Body of pancreas (tissue), 4 donors: ENCODE data around the gene CMIP. TPM values are rescaled to one million over a fixed set of nuclear protein-coding genes. Genes with fewer than 3 reads are reported as not detected.

Source experiments
- ATAC-seq: fragments of 150-250 bp; one replicate; pipeline ENCODE4 v1.9.1; 2016
- DNase-seq, 4 donors: peaks; one replicate each; pipeline ENCODE4 v3.0.0-alpha.2; 2019
- H3K27ac ChIP-seq, 4 donors: fragments of 200-600 bp; sonication (generic); 1 replicate in 3 of 4; 2 replicates in 1 of 4; pipeline versions ENCODE4 v1.5.1 to v1.6.1; 2016 to 2019; ENCODE audit warnings: mild to moderate bottlenecking in 1 of 4, mixed read lengths in 1 of 4, moderate library complexity in 1 of 4
- H3K27me3 ChIP-seq, 2 donors: fragments of 200-600 bp; sonication (generic); one replicate each; pipeline ENCODE4 v1.6.0; 2016; ENCODE audit warnings: mild to moderate bottlenecking in 1 of 2
- H3K36me3 ChIP-seq, 2 donors: fragments of 200-600 bp; sonication (generic); replicated peaks in 1 of 2; 2 replicates each; pipeline ENCODE4 v1.5.1; 2016; ENCODE audit warnings: low read depth in 2 of 2; ENCODE audit not compliant: insufficient read depth in 1 of 2
- H3K4me1 ChIP-seq: fragments of 200-600 bp; sonication (generic); one replicate; pipeline ENCODE4 v1.6.0; 2016
- H3K4me3 ChIP-seq, 2 donors: fragments of 200-600 bp; sonication (generic); 1 replicate in 1 of 2; 2 replicates in 1 of 2; pipeline ENCODE4 v1.5.1; 2016 to 2019
- H3K9me3 ChIP-seq, 3 donors: fragments of 200-600 bp; sonication (generic); 1 replicate in 2 of 3; 2 replicates in 1 of 3; pipeline ENCODE4 v1.5.1; 2016
- CTCF ChIP-seq, 7 experiments: fragments of 450-650 bp in 4 of 7; fragments of 200-600 bp in 3 of 7; sonication (generic) in 3 of 7; IDR thresholded peaks; one replicate each; pipeline ENCODE4 v1.5.1; 2016 to 2019; ENCODE audit warnings: antibody characterized with exemption in 7 of 7
- POLR2A ChIP-seq, 3 donors: fragments of 450-650 bp; IDR thresholded peaks; one replicate each; pipeline ENCODE4 v1.6.1; 2016; ENCODE audit warnings: antibody characterized with exemption in 3 of 3, mild to moderate bottlenecking in 2 of 3
- WGBS, 2 donors: methylation state at CpG; one replicate each; pipeline ENCODE4 v1.1.5; 2017; 5-methylcytosine and 5-hydroxymethylcytosine counted together
- intact Hi-C: fragments of 100-400 bp; cut with DNase I; formaldehyde crosslinking; loops from one replicate; pipeline ENCODE4 v1.15.1; 2023
- total RNA-seq, 2 donors: library from RNA; depleted of rRNA; stranded (reverse); fragments of >200 nt; gene quantifications; one replicate each; pipeline ENCODE4 v1.1.0, GENCODE V29; 2016

CMIP gene
- total RNA-seq, 2 donors from 2014 or later: 18.7 to 18.8 TPM

GRCh38 chr16:81618661-81619060 is 174.1 kb downstream of the CMIP start:
- no peaks in the 10 kb centered on the region for H3K36me3 ChIP-seq
- WGBS, 2 donors: 62 to 72% methylated on average over 9 to 11 of the region's 11 CpGs
- peak; percentile 34 for ATAC-seq
- no peaks in the 10 kb centered on the region for H3K27me3 ChIP-seq
- intact Hi-C loops: no loop called here
- DNase-seq: peak in 3 of 4 donors; percentile 44 to 66 (median 55)
- no peaks in the 10 kb centered on the region for H3K9me3 ChIP-seq
- no peak overlapping the region for H3K4me3 ChIP-seq
- H3K4me1 ChIP-seq: no peaks in the 10 kb centered on the region
- no peak for TF ChIP-seq CTCF (IDR thresholded peaks at IDR 0.05)
- no peak for TF ChIP-seq POLR2A (IDR thresholded peaks at IDR 0.05)
- peak overlapping the region in 1 of 4 donors; percentile 5 for H3K27ac ChIP-seq

GRCh38 chr16:81620029-81620428 is 175.4 kb downstream of the CMIP start:
- intact Hi-C loops: no loop called here
- Histone ChIP-seq H3K36me3 (no peaks in the 10 kb centered on the region), H3K4me3 (no peak overlapping the region), H3K4me1 (peaks cover 7% of the 10 kb centered on the region), H3K9me3 (no peaks in the 10 kb centered on the region), H3K27me3 (no peaks in the 10 kb centered on the region), H3K27ac (no peak overlapping the region)
- no peak for TF ChIP-seq CTCF (IDR thresholded peaks at IDR 0.05)
- no peak for TF ChIP-seq POLR2A (IDR thresholded peaks at IDR 0.05)
- ATAC-seq (no peak), DNase-seq (no peak)
- 87 to 96% methylated on average over 4 of the region's 4 CpGs for WGBS, 2 donors

- Histone ChIP-seq H3K36me3 (no peaks in the 10 kb centered on the region), H3K9me3 (no peaks in the 10 kb centered on the region), H3K4me1 (peaks cover 15% of the 10 kb centered on the region), H3K27ac (no peak overlapping the region), H3K27me3 (no peaks in the 10 kb centered on the region), H3K4me3 (no peak overlapping the region)
- WGBS, 2 donors: 82 to 87% methylated on average over 8 to 9 of the region's 9 CpGs
- TF ChIP-seq POLR2A (IDR thresholded peaks at IDR 0.05) (no peak), CTCF (IDR thresholded peaks at IDR 0.05) (no peak)
- intact Hi-C loops: no loop called here
- ATAC-seq (no peak), DNase-seq (peak in 2 of 4 donors; percentile 23 to 29)
These were observed 176.2 kb downstream of the CMIP start for GRCh38 chr16:81620796-81621195.

- Histone ChIP-seq H3K9me3 (no peaks in the 10 kb centered on the region), H3K4me3 (no peak overlapping the region), H3K27ac (no peak overlapping the region), H3K36me3 (no peaks in the 10 kb centered on the region), H3K4me1 (peaks cover 20% of the 10 kb centered on the region), H3K27me3 (no peaks in the 10 kb centered on the region)
- TF ChIP-seq POLR2A (IDR thresholded peaks at IDR 0.05): no peak
- no peak for TF ChIP-seq CTCF (IDR thresholded peaks at IDR 0.05)
- DNase-seq (no peak), ATAC-seq (no peak)
- intact Hi-C loops: no loop called here
- 82 to 91% methylated on average over 8 of the region's 8 CpGs for WGBS, 2 donors
These were observed 176.9 kb downstream of the CMIP start for GRCh38 chr16:81621496-81621895.

- Histone ChIP-seq H3K4me1 (peaks cover 20% of the 10 kb centered on the region), H3K9me3 (no peaks in the 10 kb centered on the region), H3K27ac (no peak overlapping the region), H3K27me3 (no peaks in the 10 kb centered on the region), H3K4me3 (no peak overlapping the region), H3K36me3 (no peaks in the 10 kb centered on the region)
- peak in 5 of 7 experiments; percentile 41 to 67 (median 55) for TF ChIP-seq CTCF (IDR thresholded peaks at IDR 0.05)
- TF ChIP-seq POLR2A (IDR thresholded peaks at IDR 0.05): no peak
- DNase-seq: peak in 3 of 4 donors; percentile 46 to 60 (median 51)
- intact Hi-C loops: no loop called here
- WGBS, 2 donors: 72 to 78% methylated on average over 5 of the region's 5 CpGs
- no peak for ATAC-seq
These were observed 178.9 kb downstream of the CMIP start for GRCh38 chr16:81623365-81624102.
